SKM-1 (cell line): ENCODE measurements around the gene TMEM59.
"Not testable (repeated sequence)": the region's sequence is repeated elsewhere in the genome, so short reads cannot be mapped to it uniquely, and the experiment has no call there.

ENCODE experiments used
- DNase-seq: peaks from one replicate; lab custom pipeline; 2025; ENCODE audit not compliant: unreplicated experiment; lab: John Stamatoyannopoulos, UW

TMEM59 gene

DNA sequence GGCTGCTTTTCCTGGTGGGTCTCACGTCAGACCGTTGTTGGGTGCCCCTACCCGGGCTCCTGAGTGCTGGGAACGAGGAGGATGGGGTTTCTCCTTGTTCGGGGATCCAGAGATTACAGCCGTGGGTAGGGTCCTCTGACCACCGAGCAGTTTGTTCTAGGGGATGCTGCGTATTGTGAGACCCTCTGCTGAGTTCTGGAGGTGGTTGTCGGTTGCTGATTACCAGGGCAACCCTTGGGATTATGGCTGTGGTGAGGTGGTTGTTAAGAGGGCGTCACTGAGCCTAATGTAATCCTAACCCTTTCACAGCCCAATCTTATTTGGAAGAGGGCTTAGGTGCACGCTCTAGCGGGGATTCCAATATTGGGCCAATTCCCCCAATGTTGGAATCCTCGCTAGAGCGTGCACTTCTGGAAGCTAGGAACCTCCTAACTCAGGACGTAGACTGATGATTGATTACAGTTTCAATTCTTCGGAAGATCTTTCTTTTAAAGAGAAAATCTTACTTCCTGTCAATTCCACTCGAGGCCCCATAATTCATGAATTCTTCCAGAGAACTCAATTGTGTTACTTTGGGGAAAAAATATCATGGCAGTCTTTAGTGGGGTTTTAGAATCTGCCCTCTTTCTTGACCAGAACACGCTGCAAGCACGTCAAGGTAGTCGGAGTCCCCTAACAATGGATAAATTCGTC, 887 bp upstream of the TMEM59 start:
- no peak for DNase-seq

DNA sequence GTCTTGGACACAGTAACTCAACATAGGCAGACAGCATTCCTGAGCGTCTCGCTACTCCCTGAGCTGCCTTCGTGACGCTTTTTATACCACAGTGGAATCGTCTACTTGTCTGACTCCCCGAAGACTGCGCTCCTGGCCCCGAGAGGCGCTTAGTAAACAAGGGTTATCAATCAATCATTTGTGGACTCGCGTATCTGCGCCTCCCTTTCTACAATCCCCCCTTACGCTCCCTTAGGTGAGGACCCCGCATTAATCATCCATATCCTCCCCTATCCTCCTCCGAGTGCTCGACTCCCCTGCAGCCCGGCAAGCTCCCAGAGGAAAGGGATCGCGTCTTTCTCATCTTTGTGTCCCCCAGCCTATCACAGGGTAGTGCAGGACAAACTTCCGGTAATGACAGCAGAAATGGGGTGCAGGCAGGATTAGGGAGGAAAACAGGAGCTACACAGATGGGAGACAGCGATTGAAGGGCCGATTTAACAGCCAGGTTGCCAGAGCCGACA, 522 bp downstream of the TMEM59 start:
- no peak for DNase-seq

DNA sequence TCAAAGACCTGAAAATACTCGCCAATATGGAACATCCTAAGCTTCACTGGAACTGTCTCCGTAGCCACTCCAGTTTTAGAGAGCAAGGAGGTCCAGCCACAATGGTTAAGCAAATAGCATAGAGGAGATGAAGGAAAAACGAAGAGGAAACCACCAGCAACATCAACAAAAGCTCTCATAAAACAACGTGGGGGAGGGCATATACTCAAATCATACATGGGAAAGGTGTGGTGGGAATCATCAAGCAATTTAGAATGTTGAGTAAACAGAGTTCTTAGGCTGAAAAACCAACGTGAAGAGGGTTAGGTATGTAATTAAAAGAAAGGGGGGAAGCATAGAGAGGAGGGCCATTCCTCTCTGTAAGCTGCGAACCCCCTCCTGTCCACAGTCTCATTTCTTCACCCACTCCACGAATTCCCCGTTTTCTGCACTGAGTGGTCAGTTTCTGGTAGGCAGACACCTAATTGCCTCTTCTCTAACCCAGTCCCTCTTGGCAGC, 1.0 kb downstream of the TMEM59 start:
- DNase-seq: no peak

DNA sequence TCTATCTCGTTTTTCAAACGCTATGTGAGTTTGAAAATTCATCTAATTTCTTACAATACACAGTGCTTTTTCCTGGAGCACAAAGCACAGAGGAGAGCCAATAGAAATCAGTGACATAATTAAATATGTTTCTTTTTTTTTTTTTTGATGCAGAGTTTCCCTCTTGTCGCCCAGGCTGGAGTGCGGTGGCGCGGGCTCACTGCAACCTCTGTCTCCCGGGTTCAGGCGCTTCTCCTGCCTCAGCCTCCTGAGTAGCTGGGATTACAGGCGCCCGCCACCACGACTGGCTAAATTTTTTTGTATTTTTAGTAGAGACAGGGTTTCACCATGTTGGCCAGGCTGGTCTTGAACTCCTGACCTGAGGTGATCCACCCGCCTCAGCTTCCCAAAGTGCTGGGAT, 2.6 kb downstream of the TMEM59 start:
- not testable (repeated sequence) for DNase-seq

DNA sequence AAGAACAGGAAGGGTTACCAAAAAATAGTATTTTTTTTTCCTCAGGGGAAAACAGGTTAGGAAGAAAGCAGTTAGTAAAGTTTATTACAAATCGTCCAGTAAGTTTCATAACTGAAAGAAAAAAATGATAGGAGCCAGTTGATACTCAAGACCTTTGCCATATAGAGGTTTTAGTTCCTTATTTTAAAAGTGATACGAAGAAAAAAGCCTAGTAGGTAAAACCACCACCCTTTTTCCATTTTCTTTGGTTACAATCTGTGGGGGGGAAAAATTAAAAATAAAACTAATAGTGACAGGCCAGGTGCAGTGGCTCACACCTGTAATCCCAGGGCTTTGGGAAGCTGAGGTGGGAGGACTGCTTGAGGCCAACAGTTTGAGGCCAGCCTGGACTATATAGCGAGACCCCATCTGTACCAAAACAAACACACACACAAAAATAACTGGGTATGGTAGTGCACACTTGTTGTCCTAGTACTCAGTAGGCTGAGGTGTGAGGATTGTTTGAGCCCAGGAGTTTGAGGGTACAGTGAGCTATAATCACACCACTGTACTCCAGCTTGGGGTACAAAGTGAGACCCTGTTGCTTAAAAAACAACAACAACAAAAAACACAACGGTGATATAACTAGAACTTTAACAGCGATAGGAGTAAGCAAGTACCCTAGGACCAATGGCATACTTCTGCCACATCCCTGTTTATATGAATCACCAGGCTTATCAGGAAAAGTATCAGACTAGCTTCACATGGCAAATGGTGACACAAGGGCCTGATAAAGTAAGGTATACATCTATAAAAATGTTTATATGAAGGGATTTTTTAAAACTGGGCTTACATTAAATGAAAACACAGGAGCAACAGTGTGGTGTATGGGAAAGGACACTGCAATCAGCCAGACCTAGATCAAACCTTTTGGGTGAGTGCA, 5.4 kb downstream of the TMEM59 start:
- DNase-seq: no peak

DNA sequence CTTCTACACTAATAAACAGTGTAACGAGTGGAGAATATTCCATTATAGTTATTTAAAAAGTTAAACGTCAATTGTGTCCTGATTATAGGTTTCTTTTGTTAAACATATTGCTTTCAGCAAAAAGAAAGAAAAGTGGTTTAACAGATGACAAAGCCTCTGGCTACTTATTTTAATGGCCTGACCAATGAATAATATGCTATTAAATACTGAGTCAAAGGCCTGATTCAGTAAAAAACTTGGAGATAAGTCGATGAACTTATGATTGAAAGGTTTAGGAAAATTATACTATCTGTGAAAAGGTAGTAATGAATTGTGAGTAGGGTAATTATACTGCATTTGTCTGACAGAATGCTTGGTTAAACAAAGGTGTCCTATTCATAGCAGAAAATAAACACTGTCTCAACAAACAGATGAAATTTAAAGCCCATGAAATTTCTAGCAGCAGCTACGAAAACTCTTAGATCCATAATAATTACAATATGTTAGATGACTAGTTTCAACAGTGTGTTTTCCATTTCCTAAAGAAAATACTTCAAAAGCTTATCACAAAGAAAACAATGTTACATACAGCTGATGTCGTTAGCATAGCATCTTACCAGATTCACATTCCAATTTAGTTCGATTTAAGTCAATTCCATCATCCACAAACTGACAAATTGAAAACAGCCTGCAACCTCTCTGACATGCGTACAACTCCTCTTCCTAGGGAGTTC, 6.2 kb downstream of the TMEM59 start:
- no peak for DNase-seq

DNA sequence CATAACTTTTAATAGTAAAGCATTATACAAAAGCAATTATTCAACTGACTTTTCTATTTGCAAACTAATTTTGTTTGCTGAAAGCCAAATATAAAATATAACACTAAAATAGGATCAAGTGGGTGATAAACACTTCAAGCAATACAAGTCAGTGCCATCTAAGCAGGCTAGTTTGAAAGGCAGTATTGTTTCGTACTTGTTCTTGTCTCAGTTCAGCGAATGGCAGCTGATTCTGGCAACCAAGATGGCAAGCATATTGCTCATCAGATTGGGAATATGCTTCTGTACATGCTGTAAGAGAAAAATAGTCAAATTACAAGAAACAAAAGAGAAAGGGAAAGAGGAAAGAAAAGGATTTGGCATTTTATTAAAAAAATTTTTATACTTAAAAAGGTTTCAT, 7.5 kb downstream of the TMEM59 start:
- no peak for DNase-seq

DNA sequence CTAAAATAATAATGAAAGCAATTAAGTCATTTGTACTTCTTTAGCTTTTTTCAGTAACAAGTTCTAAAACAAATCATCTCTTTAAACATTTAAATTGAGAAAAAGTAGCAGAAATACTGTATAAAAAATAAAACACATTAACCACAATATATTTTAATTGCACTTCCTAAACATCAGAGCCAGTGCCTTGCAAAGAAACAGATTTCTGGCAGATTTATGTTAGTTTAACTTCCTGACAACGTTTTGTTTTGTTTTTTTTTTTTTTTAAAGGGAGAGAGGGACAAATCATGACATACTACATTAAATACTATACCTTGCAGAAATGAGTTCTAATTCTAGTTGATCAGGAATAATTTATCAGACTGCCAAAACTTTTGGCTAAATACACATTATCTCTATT, 11.2 kb downstream of the TMEM59 start:
- DNase-seq: no peak

DNA sequence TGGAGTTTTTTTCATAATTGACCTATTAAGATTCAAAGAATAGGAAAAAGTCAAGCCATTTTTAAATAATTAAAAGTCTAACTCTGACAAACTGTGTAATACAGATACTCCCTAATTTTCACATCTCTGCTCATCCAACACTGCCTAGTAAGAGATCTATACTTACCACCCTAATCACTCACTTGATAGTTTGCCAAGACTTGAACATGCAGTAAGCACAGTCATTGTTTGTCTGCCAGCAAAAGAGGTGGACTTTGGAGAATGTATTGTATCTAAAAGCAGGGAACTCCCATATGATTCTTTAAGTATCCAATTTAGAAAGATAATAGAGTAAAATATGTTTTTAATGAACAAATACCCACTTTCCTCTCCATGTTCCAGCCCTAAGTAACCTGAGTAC, 15.5 kb downstream of the TMEM59 start:
- DNase-seq: no peak

DNA sequence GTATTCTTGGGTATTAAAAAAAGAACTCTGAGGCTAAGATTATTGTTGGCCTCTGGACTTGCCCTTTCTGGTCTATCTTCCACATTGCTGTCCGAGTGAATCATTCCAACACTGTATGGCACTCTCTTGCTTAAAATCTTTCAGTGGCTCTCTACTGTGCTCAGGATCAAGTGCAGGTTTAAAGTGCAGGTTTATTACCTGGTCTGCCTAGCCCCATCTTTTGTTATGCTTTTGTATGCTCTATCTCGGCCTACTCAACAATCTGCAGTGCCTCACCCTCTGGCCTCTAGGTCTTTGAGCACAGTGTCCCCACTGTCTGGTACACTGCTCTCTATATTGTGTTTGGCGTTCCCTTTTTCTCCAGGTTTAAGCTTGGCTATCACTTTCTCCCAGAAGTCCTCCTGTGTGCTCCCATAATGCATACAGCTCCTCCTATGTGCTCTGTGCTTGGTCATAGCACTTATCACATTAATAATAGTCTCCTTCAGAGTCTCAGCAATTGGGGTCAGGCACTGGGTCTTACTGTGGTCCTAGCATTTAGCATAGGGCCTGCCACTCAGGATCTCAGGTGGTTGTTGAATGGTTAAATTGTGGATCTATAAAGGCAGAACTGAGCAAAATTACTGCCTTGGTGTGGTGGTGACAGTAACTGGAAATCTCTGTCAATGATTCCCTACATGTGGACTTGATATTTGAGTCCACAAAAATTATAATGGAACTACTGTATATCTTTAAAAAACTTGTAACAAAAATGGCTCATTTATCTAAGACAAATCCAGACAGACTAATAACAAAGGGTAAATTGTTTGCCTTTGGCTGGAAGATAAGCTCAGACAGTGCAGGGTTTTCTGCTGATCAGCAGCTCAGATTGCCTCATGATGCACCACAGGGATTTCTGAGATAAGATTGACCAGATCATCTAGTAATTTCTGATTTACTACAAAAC, 24.4 kb downstream of the TMEM59 start:
- DNase-seq: no peak

DNA sequence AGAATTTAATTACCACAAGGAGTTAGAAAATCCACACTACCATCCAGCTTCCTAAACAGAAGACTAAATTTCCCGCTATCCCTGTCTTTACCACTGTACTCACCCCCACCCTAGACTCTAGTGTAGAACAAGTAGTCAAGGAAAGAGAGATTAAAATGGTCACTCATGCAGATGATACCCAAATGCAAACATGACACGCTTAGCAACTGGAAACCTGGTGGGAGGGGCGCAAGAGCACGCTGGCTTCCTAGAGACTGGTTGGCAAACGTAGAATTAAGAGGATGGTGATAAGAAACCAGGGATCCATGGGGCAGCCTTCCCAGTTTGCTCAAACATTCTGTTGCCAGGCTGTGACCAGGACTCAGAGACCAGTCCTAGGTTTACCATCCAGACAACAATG, 25.2 kb downstream of the TMEM59 start:
- no peak for DNase-seq

DNA sequence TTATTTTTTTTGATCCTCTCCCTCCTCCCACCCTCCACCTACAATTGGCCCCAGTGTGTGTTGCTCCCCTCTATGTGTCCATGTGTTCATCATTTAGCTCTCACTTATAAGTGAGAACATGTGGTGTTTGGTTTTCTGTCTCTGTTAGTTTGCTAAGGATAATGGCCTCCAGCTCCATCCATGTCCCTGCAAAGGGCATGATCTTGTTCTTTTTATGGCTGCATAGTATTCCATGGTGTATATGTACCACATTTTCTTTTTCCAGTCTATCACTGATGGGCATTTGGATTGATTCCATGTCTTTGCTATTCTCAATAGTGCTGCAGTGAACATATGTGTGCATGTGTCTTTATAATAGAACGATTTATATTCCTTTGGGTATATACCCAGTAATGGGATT, 28.2 kb downstream of the TMEM59 start:
- not testable (repeated sequence) for DNase-seq

DNA sequence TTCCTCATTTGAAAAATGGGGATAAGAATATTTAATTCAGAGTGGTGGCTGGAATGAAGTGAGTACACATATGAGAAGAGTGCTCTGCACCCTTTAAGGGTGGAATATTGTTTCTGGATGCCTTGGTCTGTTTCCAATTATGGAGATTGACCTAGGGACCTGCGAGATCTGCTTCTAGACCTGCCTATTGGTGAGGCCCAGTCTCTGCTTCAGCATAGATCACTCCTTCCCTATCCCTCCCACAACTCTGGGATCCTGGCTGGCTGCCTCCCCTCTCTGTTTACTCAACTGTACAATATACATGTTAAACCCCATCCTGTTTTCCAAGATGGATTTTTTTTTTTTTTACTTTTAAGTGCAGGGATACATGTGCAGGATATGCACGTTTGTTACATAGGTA, 28.6 kb downstream of the TMEM59 start:
- no peak for DNase-seq

DNA sequence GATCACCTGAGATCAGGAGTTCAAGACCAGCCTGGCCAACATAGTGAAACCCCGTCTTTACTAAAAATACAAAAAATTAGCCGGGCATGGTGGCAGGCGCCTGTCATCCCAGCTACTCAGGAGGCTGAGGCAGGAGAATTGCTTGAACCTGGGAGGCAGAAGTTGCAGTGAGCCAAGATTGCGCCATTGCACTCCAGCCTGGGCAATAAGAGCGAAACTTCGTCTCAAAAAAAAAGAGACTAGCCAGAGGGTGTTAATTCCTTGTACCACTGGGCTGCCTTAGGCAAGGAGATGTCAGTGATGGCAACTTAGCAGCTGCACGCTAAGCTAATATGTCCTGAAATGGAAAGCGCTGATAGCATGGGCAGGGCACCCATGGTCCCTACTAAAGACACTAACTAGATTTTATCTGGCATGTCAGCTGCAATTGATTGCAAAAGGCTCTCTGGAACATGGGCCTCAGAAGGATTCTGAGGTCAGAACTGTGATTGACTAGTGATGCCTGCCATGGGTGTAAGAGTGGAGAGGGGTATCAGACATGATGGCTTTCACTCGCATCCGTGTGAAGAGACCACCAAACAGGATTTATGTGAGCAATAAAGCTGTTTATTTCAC, 33.3 kb downstream of the TMEM59 start:
- DNase-seq: not testable (repeated sequence)

DNA sequence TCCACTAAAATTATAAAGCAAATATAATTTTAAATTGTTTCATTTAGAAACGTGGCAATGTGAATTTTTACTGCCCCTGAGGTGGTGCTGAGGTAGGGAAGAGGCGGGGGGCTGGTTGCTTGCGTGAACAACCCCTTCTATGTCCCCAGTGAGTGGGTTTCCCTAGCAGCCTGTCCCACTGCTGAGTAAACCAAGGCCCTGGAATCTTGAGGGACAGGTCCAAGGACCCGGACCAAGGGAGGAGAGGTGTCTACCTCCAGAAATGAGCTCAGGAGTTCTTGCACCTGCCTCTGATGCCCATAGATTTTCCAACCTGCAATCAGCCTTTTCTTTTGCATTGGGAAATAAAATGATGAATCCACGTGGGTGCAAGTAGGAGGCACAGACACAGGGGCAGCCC, 34.4 kb downstream of the TMEM59 start:
- DNase-seq: no peak

DNA sequence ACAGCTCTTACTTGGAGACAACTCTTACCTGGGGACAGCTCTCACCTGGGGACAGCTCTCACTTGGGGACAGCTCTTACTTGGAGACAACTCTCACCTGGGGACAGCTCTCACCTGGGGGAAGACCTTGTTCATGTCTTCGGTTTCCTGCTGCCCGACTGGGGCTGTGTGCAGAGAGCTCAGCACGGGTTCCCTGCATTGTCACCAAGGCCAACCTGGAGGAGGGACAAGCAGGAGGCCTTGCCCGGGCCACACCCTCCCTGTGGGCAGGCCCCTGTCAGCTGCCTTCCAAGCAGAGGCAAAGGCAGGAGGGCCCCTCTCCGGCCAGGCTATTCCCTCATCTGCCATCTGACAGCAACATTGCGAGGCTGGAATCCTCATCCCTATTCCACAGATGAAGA, 35.0 kb downstream of the TMEM59 start, which contains the start of gene LDLRAD1:
Gene LDLRAD1, minus strand, starts transcription at position 208 of the 400 bp plus-strand sequence. Its CDS starts 74 bp downstream, at position 134.
- DNase-seq: no peak

DNA sequence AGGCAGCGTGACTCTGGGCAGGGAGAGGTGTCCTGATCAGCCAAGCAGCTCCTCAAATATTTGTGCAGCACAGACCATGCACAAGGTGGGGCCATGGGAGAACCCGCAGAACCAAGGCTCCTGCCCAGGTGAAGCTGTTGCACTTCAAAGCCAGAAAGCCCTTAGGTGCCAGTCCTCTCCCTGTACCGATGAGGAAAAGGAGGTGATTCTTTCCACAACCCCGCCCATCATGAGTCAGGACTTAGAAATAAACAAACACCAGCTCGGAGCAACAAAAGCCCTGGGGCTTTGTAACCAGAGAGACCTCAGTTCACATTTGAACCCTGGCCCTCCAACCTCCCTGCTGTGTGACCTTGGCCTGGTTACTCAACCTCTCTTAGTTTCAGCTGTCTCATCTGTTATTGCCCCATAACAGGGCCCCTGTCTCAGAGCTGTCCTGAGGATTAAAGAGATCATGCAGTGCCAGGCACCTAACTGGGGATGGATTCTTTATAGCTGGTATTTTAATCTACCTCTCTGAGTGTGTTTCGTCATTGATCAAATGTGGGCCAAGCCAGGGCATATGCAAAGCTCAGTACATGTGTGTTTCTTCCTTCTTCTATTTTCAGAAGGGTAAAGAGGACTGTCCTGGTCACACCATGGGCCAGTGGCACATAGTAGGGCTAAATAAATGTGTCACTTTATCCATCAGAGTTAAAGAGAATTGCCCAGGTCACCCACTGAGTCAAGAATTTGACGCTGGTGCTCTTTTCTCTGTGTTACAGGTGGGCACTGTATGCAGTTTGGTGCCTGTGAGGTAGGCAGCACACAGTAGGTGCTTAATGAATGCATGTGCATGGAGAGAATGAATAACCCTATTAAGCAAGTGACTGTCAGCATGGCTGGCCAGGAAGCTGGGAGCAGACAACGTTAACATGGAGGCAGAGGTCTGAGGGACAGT, 36.4 kb downstream of the TMEM59 start:
- DNase-seq: no peak

DNA sequence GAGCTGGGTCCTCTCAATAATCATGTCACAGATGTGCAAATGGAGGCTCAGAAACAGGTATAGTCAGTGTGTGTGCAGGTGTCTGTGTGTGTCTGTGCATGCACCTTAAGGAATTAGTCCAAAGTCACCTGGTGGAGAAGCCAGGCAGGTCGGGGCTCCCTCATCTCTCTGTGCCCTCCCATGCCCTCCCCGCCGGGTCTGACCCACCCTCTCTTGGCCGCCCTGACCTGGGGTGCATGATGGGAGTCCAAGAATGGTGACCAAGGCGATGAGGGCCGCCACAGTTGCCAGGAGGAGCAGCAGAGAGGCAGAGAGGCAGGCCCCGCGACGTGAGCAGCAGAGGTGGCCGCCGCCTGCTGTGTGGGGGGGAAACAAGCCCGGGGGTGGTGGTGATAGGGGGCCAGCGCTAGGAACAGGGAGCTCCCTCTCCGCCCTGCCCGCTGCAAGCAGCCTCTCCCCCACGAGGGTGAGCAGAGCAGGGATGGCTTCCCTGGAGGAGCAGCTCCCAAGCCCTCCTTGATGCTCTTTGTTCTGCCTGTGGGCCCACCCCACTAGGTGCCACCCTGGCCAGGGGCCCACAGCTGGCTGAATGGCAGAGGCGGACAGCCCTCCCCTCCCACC, 38.9 kb downstream of the TMEM59 start:
- DNase-seq: no peak
